Medulla oblongata (tissue), 1 donor: ENCODE results near the gene KLHL35.
A peak's percentile ranks its signal among the peaks of the same experiment; 100 is the strongest.

Source experiments
- DNase-seq: peaks from one replicate; pipeline ENCODE4 v3.0.0-alpha.2; 2015; ENCODE audit errors: extremely low spot score

The KLHL35 gene

GRCh38 chr11:75440960-75441803 is 8.2 kb upstream of the KLHL35 start:
- DNase-seq: no peak

GRCh38 chr11:75439495-75440120 is 6.6 kb upstream of the KLHL35 start:
- DNase-seq: no peak

GRCh38 chr11:75439026-75439425 is 6.0 kb upstream of the KLHL35 start:
- no peak for DNase-seq

GRCh38 chr11:75437966-75438659 is 5.1 kb upstream of the KLHL35 start:
- DNase-seq: no peak

GRCh38 chr11:75436806-75437205 is 3.8 kb upstream of the KLHL35 start:
- DNase-seq: no peak

GRCh38 chr11:75435571-75435925 is 2.5 kb upstream of the KLHL35 start:
- no peak for DNase-seq

GRCh38 chr11:75434886-75435570 is 2.0 kb upstream of the KLHL35 start:
- DNase-seq: no peak

GRCh38 chr11:75434051-75434450 is 1.0 kb upstream of the KLHL35 start:
- DNase-seq: no peak

GRCh38 chr11:75433443-75433842 is 440 bp upstream of the KLHL35 start:
- no peak for DNase-seq

GRCh38 chr11:75431533-75432525 is 1.2 kb downstream of the KLHL35 start:
- DNase-seq: no peak

GRCh38 chr11:75430714-75431532 is 2.1 kb downstream of the KLHL35 start:
- DNase-seq: no peak

GRCh38 chr11:75429902-75430713 is 2.9 kb downstream of the KLHL35 start:
- DNase-seq: no peak

GRCh38 chr11:75429641-75429901 is 3.4 kb downstream of the KLHL35 start:
- DNase-seq: no peak

GRCh38 chr11:75428989-75429640 is 3.9 kb downstream of the KLHL35 start:
- DNase-seq: no peak

GRCh38 chr11:75428281-75428724 is 4.7 kb downstream of the KLHL35 start:
- DNase-seq: peak; percentile 89

GRCh38 chr11:75427181-75427580 is 5.8 kb downstream of the KLHL35 start:
- no peak for DNase-seq

GRCh38 chr11:75426720-75427086 is 6.3 kb downstream of the KLHL35 start:
- DNase-seq: no peak

- DNase-seq: no peak
These were observed 7.6 kb downstream of the KLHL35 start for GRCh38 chr11:75425422-75425821.

GRCh38 chr11:75424396-75424795 is 8.6 kb downstream of the KLHL35 start:
- no peak for DNase-seq
